GM18507 (cell line): ENCODE data around the gene E2F3.

Experiments used
- DNase-seq: peaks from one replicate; pipeline ENCODE4 v3.0.0; 2011; ENCODE audit warnings: low read depth; ENCODE audit not compliant: insufficient read length; ENCODE audit errors: extremely low spot score
- FAIRE-seq: peaks from 2 replicates; lab custom pipeline; 2011; peaks lifted over from hg19 to GRCh38; lab: Jason Lieb, UNC

Gene E2F3

DNA sequence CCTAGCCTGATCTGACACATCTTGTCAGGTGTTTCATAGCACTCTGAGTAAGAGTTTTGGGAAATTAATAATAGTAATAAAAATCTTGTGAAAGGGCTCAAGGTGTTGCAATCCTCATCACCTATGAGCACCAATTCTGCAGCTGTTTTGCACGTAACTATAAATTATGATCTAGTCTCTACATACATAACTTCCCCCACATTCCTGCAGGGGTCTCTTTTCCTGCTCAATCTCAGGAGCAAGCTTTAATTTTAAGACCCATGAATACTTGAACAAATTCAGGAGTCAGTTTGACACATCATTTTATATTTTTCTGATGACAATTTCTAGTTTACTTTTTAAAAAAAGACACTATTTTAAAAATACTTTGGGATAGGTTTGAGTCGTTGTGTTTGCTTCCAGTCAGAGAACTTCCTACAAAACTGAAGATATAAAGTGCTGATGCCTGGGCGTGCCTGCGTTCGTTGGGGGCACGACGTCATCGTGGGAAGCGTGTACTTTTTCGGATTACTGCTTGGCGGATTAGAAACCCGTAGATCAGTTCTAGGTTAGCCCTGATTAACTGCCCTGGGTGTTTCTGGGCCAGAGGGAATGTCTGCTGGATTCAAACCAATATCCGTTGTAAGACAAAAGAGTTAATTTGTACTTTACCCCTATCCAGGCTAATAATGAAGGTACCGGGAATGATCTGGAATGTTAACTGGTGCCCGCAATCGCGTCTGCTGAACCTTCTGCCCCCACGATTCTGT, 1.0 kb upstream of the E2F3 start:
- FAIRE-seq (no peak), DNase-seq (no peak)

GRCh38 chr6:20402092-20402341, 338 bp downstream of the E2F3 start:
- no peak for FAIRE-seq
- DNase-seq = no peak

DNA sequence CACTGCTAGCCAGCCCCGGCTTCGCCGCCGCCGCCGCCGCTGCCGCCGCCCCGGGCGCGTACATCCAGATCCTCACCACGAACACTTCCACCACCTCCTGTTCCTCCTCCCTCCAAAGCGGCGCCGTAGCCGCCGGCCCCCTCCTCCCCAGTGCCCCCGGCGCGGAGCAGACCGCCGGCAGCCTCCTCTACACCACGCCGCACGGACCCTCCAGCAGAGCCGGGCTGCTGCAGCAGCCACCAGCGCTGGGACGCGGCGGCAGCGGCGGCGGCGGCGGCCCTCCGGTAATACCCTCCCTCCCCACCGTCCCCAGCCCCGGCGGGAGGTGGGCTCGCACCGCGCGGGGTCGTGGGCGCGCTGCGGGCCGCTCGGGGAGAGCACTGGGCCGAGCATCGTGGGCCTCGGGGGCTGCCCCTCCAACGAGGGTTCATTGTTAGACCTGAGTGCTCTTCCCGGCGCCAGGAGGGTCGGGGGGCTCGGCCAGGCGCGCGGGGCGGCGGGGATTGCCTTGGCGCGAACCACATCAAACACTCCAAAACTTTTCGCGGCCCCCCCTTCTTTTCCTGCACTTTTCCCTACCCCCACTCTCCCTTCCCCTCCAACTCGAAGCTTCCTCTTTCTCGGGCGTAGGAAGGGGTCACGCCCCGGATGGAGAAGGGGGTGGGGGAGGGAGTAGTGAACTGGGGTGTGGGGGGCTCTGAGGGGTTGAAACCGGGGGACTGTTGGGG, 827 bp downstream of the E2F3 start:
- DNase-seq (no peak), FAIRE-seq (peak; percentile 60)

DNA sequence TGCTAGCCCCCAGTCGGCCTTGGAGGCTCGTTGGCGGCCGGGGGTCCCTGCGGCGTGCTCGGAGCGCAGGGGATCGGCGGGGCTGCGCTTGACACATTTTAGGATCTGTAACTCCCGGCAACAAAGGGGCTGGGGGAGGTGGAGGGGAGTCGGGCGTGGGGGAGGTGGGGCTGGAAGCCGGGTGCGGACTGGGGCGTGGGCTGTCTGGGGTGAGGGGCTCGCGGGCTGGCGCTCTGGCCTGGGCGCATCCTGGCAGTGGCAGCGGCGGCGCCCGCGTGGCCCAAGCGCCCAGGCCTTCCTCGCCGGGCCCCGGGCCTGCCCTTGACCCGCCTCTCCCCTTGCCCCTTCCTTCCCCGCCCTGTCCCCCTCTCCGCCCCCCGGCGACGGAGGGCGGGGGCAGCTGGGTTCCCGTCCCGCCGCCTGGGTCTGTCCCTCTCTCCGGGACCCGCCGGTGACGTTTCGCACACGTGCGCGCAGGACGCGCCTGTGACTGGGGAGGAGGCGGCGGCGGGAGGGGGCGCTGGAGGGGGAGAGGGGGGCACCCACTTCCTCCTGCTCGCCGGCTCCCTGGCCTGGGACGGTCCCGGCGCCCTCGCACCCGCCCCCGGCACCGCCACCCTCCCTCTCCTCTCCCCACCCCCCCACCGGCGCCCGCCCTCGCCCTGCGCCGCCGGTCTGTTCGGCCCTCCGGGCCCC, 1.5 kb downstream of the E2F3 start:
- peak; percentile 65 for DNase-seq
- peak; percentile 65 for FAIRE-seq

DNA sequence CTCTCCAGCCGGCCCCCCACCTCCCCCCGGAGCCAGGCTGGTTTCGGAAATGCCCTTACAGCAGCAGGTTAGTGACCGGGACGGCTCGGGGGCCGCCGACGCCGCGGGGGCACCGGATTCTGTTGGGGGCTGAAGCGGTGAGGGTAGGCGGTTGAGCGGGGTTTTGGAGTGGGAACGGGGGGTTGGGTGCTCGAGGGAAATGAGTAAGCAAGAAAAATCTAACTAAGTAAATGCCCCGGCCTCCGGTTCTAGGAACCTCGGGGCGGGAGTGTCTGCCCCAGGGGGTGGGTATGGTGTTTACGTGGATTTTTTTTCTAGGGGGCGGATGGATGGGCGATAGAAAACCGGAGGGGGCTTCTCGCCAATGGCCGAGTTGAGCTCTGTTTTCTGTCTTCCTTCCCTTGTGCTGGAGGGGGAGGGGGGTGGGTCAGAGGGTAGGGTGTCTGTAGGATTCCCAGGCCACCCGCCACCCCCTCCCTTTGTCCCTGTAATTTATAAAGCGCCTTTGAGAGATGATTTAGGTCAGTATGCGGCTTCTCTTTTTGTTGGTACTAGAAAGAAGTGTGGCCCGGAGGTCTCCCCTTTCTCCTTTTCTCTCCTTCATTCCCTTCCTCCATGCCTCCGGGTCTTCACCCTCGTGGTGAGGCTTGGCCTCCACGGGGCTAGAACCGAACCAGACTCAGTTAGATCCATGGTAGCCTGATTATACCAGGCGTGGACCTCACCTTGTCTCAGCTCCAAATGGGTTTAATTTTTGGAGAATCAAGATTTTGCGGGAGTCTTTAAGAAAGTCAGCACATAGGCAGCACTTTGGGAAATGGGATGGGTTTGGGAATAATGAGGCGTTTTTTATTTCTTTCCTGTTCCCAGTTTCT, 2.3 kb downstream of the E2F3 start:
- DNase-seq (no peak), FAIRE-seq (no peak)

- DNase-seq = no peak
- peak; percentile 89 for FAIRE-seq
Measured at GRCh38 chr6:20404641-20405032, 3.0 kb downstream of the E2F3 start.

GRCh38 chr6:20408851-20409250, 7.2 kb downstream of the E2F3 start:
- FAIRE-seq = peak; percentile 26
- no peak for DNase-seq

DNA sequence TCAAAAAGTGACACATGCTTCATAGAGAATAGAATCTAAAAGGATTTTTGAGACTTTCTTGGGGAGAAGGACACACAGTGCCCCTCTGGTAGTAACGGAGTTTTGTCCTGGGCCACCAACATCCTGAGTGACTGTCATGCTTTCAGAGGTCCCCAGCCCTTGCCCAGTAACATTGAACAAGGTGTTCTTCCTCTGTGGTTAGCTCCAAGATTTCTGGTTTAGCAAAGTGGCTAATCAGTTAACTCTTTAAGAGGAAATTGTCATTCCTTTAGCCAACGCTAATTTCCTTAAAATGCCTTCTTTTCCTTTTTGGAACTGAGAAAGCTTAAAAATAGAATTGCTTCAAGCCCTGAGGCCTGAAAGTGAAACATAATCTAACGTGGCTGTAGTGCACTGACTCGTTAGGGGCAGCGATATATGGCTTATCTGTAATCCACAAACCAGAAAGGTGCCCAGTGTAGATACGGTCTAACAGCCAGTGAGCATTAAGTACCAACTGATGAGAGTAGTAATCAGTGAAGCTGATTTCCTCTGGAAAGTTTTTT, 7.8 kb downstream of the E2F3 start:
- DNase-seq (no peak), FAIRE-seq (peak; percentile 92)

- no peak for DNase-seq
- FAIRE-seq = no peak
Measured at GRCh38 chr6:20411544-20411943, 9.9 kb downstream of the E2F3 start.

GRCh38 chr6:20411953-20412681, 10.4 kb downstream of the E2F3 start:
- FAIRE-seq = no peak
- no peak for DNase-seq

DNA sequence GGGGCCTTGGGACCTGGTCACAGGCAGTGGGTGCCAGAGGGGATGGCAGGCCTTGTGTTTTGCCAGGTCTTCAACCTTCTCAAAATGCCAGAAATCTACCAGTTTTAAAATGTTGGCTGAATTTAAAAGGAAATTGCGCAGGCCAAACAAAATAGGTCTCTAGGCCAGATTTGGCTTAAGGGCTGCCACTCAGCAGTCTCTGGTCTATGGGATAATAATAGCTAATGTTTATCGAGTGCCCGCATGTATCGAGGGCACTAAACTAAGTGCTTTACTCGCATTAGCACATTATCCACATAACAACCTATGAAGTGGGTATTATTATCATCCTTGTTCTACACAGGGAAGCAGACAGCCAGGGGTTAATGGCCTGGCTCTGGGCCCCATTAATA, 11.0 kb downstream of the E2F3 start:
- FAIRE-seq (no peak), DNase-seq (no peak)

DNA sequence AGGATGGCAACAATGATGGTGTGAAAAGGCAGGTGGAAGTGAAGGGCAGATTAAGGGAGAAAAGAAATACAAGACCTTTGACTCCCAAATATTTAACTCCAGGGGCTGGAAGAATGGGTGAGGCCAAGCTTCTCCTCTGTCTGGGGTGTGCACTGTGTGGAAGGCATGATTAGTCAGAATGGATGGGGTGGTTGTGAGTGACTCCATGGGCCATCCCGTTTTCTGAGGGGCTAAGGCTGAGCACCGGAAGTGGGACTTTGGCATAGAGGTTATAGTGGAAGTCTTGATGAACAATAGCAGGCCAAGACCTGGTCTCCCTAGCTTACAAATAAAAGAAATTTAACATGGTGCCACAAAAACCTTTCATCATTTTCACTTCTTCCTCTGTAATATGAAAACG, 12.1 kb downstream of the E2F3 start:
- no peak for DNase-seq
- no peak for FAIRE-seq

- FAIRE-seq (no peak), DNase-seq (no peak)
Measured at GRCh38 chr6:20414711-20415110, 13.0 kb downstream of the E2F3 start.

- DNase-seq = no peak
- no peak for FAIRE-seq
Measured at GRCh38 chr6:20415304-20415703, 13.6 kb downstream of the E2F3 start.

GRCh38 chr6:20415712-20416454, 14.2 kb downstream of the E2F3 start:
- DNase-seq = no peak
- FAIRE-seq = peak; percentile 48

DNA sequence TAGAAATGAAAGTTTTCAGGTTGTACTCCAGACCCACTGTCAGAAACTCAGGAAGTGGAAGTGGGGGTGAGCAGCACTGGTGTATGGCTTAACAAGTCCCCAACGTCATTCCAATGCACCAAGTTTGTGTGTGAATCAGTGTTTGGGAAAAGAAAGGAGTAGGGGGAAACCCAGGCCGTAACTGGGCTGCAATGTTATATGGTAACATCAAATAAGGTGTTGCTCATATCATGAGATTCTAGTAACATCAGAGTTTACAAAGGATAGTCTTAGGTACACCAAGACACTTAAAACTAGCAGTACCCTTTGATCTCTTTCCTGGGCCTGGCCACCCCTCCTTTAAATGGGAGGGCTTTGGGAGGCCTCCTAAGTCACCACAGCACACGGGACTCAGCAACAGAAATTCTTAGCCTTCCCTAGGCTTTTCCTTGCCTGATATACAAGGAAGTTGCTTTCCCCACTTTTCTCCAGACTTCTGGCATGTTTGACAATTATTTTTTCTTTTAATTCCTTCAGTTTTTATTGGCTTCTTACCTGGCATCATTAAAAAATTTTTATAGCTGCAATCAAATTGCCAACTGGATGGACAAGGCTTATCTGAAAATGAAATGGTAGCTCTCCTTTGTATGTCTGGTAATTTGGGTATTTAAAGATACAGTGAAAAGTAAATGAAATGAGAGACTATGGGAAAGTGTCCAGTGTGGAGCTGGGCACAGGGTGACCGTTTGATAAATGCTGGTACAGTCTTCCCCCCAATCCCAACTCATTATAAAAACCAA, 15.1 kb downstream of the E2F3 start:
- DNase-seq (no peak), FAIRE-seq (no peak)

- DNase-seq = no peak
- peak; percentile 65 for FAIRE-seq
Measured at GRCh38 chr6:20417819-20418218, 16.1 kb downstream of the E2F3 start.
